Stimulated activated naive CD8-positive, alpha-beta T cell treated with anti-CD3 and anti-CD28 coated beads, Interleukin-15, amount 100 ng/mL, for 72 hours (primary cell): Measurements from ENCODE around the gene RGS11.
A peak's percentile ranks its signal among the peaks of the same experiment; 100 is the strongest.
"Not testable (repeated sequence)": the region's sequence is repeated elsewhere in the genome, so short reads cannot be mapped to it uniquely, and the experiment has no call there.

Experiments
- ATAC-seq: fragments of 150-1000 bp; cut with Tn5 transposase; 2 replicates; pipeline ENCODE4 v1.10.0; 2021; ENCODE audit warnings: mild to moderate bottlenecking, moderate library complexity
- DNase-seq, 2 donors: peaks; one replicate each; pipeline ENCODE4 v3.0.0; 2021 to 2022
- H3K27ac Mint-ChIP-seq, 2 donors: one replicate each; pipeline ENCODE4 v1.8.0; 2022; ENCODE audit warnings: mild to moderate bottlenecking in 2 of 2, mixed read lengths in 2 of 2, moderate library complexity in 2 of 2
- H3K27me3 Mint-ChIP-seq: one replicate; pipeline ENCODE4 v1.8.0; 2022; ENCODE audit warnings: mixed read lengths
- H3K4me1 Mint-ChIP-seq: one replicate; pipeline ENCODE4 v1.8.0; 2022; ENCODE audit warnings: mild to moderate bottlenecking, mixed read lengths
- H3K4me3 Mint-ChIP-seq, 2 donors: one replicate each; pipeline ENCODE4 v1.8.0; 2022; ENCODE audit warnings: mild to moderate bottlenecking in 2 of 2, mixed read lengths in 2 of 2, moderate library complexity in 1 of 2
- H3K9me3 Mint-ChIP-seq, 2 donors: one replicate each; pipeline ENCODE4 v1.8.0; 2022; ENCODE audit warnings: mixed read lengths in 2 of 2

Gene RGS11

GRCh38 chr16:275041-275641, 603 bp downstream of the RGS11 start:
- no peak overlapping the region for H3K27ac Mint-ChIP-seq
- H3K4me3 Mint-ChIP-seq, result peak overlapping the region; percentile 64 to 78
- H3K27me3 Mint-ChIP-seq, result peaks cover 46% of the 10 kb centered on the region
- H3K4me1 Mint-ChIP-seq, result peaks cover 16% of the 10 kb centered on the region
- peak in 1 of 2 donors; percentile 29 for DNase-seq
- ATAC-seq, result peak; percentile 31
- H3K9me3 Mint-ChIP-seq, result no peaks in the 10 kb centered on the region

- peaks cover 9% of the 10 kb centered on the region for H3K4me1 Mint-ChIP-seq
- peaks cover 38% of the 10 kb centered on the region for H3K27me3 Mint-ChIP-seq
- no peak overlapping the region for H3K27ac Mint-ChIP-seq
- H3K9me3 Mint-ChIP-seq, result no peaks in the 10 kb centered on the region
- ATAC-seq (peak; percentile 10), DNase-seq (no peak)
- no peak overlapping the region for H3K4me3 Mint-ChIP-seq
Measured at GRCh38 chr16:273547-274421, 2.0 kb downstream of the RGS11 start.

- Mint-ChIP-seq H3K27ac (no peak overlapping the region), H3K4me1 (peaks cover 5% of the 10 kb centered on the region), H3K27me3 (peaks cover 29% of the 10 kb centered on the region), H3K4me3 (no peak overlapping the region), H3K9me3 (peaks cover 0 to 3% of the 10 kb centered on the region in 2 donors)
- DNase-seq (no peak), ATAC-seq (no peak)
Measured at GRCh38 chr16:272633-273546, 2.9 kb downstream of the RGS11 start.

- Mint-ChIP-seq H3K4me1 (peaks cover 5% of the 10 kb centered on the region), H3K27ac (no peak overlapping the region), H3K4me3 (no peak overlapping the region), H3K9me3 (peaks cover 0 to 5% of the 10 kb centered on the region in 2 donors), H3K27me3 (peaks cover 12% of the 10 kb centered on the region)
- DNase-seq, result no peak
- no peak for ATAC-seq
Measured at GRCh38 chr16:270381-271255, 5.1 kb downstream of the RGS11 start.

GRCh38 chr16:269061-269796, 6.5 kb downstream of the RGS11 start:
- Mint-ChIP-seq H3K27ac (peak overlapping the region in 1 of 2 donors; percentile 19), H3K4me3 (no peak overlapping the region), H3K4me1 (no peaks in the 10 kb centered on the region), H3K27me3 (no peaks in the 10 kb centered on the region), H3K9me3 (peaks cover 0 to 5% of the 10 kb centered on the region in 2 donors)
- ATAC-seq, result no peak
- no peak for DNase-seq

- H3K9me3 Mint-ChIP-seq, result peaks cover 0 to 5% of the 10 kb centered on the region in 2 donors
- no peaks in the 10 kb centered on the region for H3K4me1 Mint-ChIP-seq
- ATAC-seq (no peak), DNase-seq (no peak)
- no peak overlapping the region for H3K4me3 Mint-ChIP-seq
- no peak overlapping the region for H3K27ac Mint-ChIP-seq
- no peaks in the 10 kb centered on the region for H3K27me3 Mint-ChIP-seq
Measured at GRCh38 chr16:268141-269053, 7.3 kb downstream of the RGS11 start.

- H3K9me3 Mint-ChIP-seq, H3K4me1 Mint-ChIP-seq, H3K27me3 Mint-ChIP-seq, ATAC-seq, H3K4me3 Mint-ChIP-seq, H3K27ac Mint-ChIP-seq, DNase-seq: not testable (repeated sequence)
Measured at GRCh38 chr16:267562-267961, 8.2 kb downstream of the RGS11 start.

GRCh38 chr16:266258-267164, 9.2 kb downstream of the RGS11 start:
- no peak for ATAC-seq
- no peak for DNase-seq
- Mint-ChIP-seq H3K27me3 (no peaks in the 10 kb centered on the region), H3K27ac (no peak overlapping the region), H3K9me3 (peaks cover 0 to 5% of the 10 kb centered on the region in 2 donors), H3K4me3 (no peak overlapping the region), H3K4me1 (no peaks in the 10 kb centered on the region)

GRCh38 chr16:265711-266110, 10.0 kb downstream of the RGS11 start:
- H3K27me3 Mint-ChIP-seq, result no peaks in the 10 kb centered on the region
- H3K4me1 Mint-ChIP-seq, result no peaks in the 10 kb centered on the region
- peaks cover 0 to 5% of the 10 kb centered on the region in 2 donors for H3K9me3 Mint-ChIP-seq
- DNase-seq (no peak), ATAC-seq (no peak)
- no peak overlapping the region for H3K4me3 Mint-ChIP-seq
- no peak overlapping the region for H3K27ac Mint-ChIP-seq

- Mint-ChIP-seq H3K4me3 (no peak overlapping the region), H3K4me1 (no peaks in the 10 kb centered on the region), H3K27ac (no peak overlapping the region), H3K9me3 (peaks cover 0 to 5% of the 10 kb centered on the region in 2 donors), H3K27me3 (no peaks in the 10 kb centered on the region)
- ATAC-seq (no peak), DNase-seq (no peak)
Measured at GRCh38 chr16:265002-265529, 10.7 kb downstream of the RGS11 start.

GRCh38 chr16:264440-264951, 11.2 kb downstream of the RGS11 start:
- Mint-ChIP-seq H3K9me3 (peaks cover 0 to 5% of the 10 kb centered on the region in 2 donors), H3K27me3 (no peaks in the 10 kb centered on the region), H3K27ac (peak overlapping the region in 1 of 2 donors; percentile 60), H3K4me3 (no peak overlapping the region), H3K4me1 (no peaks in the 10 kb centered on the region)
- ATAC-seq (no peak), DNase-seq (no peak)

- peak overlapping the region in 1 of 2 donors; percentile 60 for H3K27ac Mint-ChIP-seq
- peaks cover 0 to 5% of the 10 kb centered on the region in 2 donors for H3K9me3 Mint-ChIP-seq
- no peaks in the 10 kb centered on the region for H3K4me1 Mint-ChIP-seq
- no peak overlapping the region for H3K4me3 Mint-ChIP-seq
- ATAC-seq, result no peak
- DNase-seq, result no peak
- H3K27me3 Mint-ChIP-seq, result no peaks in the 10 kb centered on the region
Measured at GRCh38 chr16:263944-264343, 11.8 kb downstream of the RGS11 start.
